Measurements from ENCODE around the gene CEP350.
A peak's percentile ranks its signal among the peaks of the same experiment; 100 is the strongest.

Gene CEP350

DNA sequence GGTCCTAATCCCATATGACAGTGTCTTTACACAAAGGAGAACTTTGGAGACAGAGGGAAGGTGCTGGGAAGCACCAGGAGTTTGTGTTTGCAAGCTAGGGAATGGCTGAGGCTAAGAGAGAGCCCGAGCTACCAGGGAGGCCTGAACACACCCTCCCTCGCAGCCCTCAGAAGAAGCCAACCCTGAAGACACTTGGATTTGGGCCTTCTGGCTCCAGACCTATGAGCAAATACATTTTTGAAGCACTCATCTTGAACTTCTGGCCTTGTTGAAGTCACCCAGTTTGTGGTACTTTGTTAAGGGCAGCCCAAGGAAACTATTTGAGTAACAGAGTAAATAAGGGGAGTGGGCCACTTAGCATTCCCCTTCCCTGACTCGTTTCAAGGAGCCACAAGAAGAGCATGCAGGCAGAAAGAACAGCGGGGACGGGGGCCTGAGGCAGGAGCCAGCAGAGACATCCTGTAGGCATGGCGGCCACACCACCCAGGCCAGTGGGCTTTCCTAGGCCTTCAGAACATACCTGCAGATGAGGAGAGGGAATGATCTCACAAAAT lies 186.8 kb downstream of the CEP350 start:
- TF ChIP-seq CTCF (IDR thresholded peaks at IDR 0.05): no peak
- Mint-ChIP-seq H3K27ac (peak overlapping the region; percentile 8), H3K4me3 (no peak overlapping the region), H3K9me3 (peaks cover 8% of the 10 kb centered on the region), H3K27me3 (ENCODE audit: low read depth, poor library complexity) (peaks cover 12% of the 10 kb centered on the region), H3K4me1 (no peaks in the 10 kb centered on the region), H3K36me3 (ENCODE audit: low read depth) (no peaks in the 10 kb centered on the region)
- DNase-seq: no peak

DNA sequence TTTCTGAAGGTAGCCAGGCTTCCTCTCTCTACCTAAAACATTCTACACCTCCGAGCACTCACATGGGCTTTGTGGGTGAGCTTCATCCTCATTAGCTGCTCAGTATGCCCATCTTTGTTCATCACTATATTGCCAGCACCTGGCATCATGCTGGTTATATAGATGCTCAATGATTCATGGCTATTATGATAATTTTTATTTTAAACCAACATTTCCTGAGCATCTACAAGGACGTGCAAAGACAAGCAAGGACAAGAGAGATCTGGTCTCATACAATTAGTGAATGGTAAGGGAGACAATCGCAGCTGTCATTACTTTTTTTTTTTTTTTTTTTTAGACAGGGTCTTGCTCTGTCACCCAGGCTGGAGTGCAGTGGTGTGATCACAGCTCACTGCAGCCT lies 188.7 kb downstream of the CEP350 start:
- no peaks in the 10 kb centered on the region for H3K36me3 Mint-ChIP-seq (ENCODE audit: low read depth)
- H3K4me3 Mint-ChIP-seq: no peak overlapping the region
- H3K27me3 Mint-ChIP-seq (ENCODE audit: low read depth, poor library complexity): peaks cover 7% of the 10 kb centered on the region
- H3K4me1 Mint-ChIP-seq: no peaks in the 10 kb centered on the region
- no peak for TF ChIP-seq CTCF (IDR thresholded peaks at IDR 0.05)
- H3K27ac Mint-ChIP-seq: no peak overlapping the region
- H3K9me3 Mint-ChIP-seq: no peaks in the 10 kb centered on the region
- no peak for DNase-seq

- no peak overlapping the region for H3K4me3 Mint-ChIP-seq
- no peaks in the 10 kb centered on the region for H3K4me1 Mint-ChIP-seq
- no peaks in the 10 kb centered on the region for H3K36me3 Mint-ChIP-seq (ENCODE audit: low read depth)
- no peak for TF ChIP-seq CTCF (IDR thresholded peaks at IDR 0.05)
- peaks cover 5% of the 10 kb centered on the region for H3K27me3 Mint-ChIP-seq (ENCODE audit: low read depth, poor library complexity)
- no peaks in the 10 kb centered on the region for H3K9me3 Mint-ChIP-seq
- no peak overlapping the region for H3K27ac Mint-ChIP-seq
- DNase-seq: no peak
Observed at GRCh38 chr1:180144659-180145357, 190.2 kb downstream of the CEP350 start.

DNA sequence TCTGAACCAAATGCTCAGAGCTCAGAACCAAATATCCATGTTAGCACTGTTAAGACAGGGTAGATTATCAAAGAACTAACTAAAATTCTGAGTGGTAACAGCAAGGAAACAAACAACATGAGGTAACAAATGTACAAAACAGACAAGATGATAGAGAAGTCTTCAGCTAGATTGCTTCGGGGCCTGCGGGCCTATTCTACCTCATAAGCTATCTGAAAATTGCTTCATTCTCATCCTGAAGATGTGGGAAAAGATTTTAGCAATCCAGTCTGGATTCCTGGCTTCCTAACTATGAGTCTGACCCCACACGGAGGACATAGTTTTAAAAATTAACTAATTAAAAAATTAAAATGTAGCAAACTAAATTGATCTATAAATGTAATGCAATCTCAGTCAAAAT lies 190.8 kb downstream of the CEP350 start:
- peaks cover 8% of the 10 kb centered on the region for H3K27me3 Mint-ChIP-seq (ENCODE audit: low read depth, poor library complexity)

GRCh38 chr1:180150982-180151381 lies 196.4 kb downstream of the CEP350 start:
- H3K27me3 Mint-ChIP-seq (ENCODE audit: low read depth, poor library complexity): peaks cover 33% of the 10 kb centered on the region
- no peak overlapping the region for H3K27ac Mint-ChIP-seq
- no peak for TF ChIP-seq CTCF (IDR thresholded peaks at IDR 0.05)
- H3K36me3 Mint-ChIP-seq (ENCODE audit: low read depth): no peaks in the 10 kb centered on the region
- no peaks in the 10 kb centered on the region for H3K9me3 Mint-ChIP-seq
- peaks cover 17% of the 10 kb centered on the region for H3K4me1 Mint-ChIP-seq
- DNase-seq: no peak
- H3K4me3 Mint-ChIP-seq: no peak overlapping the region

More for the DNA sequence above, 190.8 kb downstream of the CEP350 start:
- H3K27ac Mint-ChIP-seq: no peak overlapping the region
- TF ChIP-seq CTCF (IDR thresholded peaks at IDR 0.05): no peak
- no peak for DNase-seq
- no peaks in the 10 kb centered on the region for H3K36me3 Mint-ChIP-seq (ENCODE audit: low read depth)
- no peaks in the 10 kb centered on the region for H3K9me3 Mint-ChIP-seq
- H3K4me1 Mint-ChIP-seq: no peaks in the 10 kb centered on the region
- no peak overlapping the region for H3K4me3 Mint-ChIP-seq

GRCh38 chr1:180151508-180151907 lies 196.9 kb downstream of the CEP350 start:
- no peak overlapping the region for H3K27ac Mint-ChIP-seq
- peaks cover 22% of the 10 kb centered on the region for H3K4me1 Mint-ChIP-seq
- no peak for DNase-seq
- TF ChIP-seq CTCF (IDR thresholded peaks at IDR 0.05): no peak
- no peaks in the 10 kb centered on the region for H3K9me3 Mint-ChIP-seq
- no peak overlapping the region for H3K4me3 Mint-ChIP-seq
- peaks cover 33% of the 10 kb centered on the region for H3K27me3 Mint-ChIP-seq (ENCODE audit: low read depth, poor library complexity)
- no peaks in the 10 kb centered on the region for H3K36me3 Mint-ChIP-seq (ENCODE audit: low read depth)

Measured in nephron progenitor cell (in vitro differentiated cells).